Mesodermal cell (in vitro differentiated cells): ENCODE measurements around the gene BPHL.
"Not testable (repeated sequence)": the region's sequence is repeated elsewhere in the genome, so short reads cannot be mapped to it uniquely, and the experiment has no call there.

Experiments used
- H3K27ac ChIP-seq: 2 replicates; pipeline ENCODE4 v1.7.0; 2013; ENCODE audit warnings: mild to moderate bottlenecking, low read depth, low read length, moderate library complexity; ENCODE audit not compliant: severe bottlenecking
- H3K36me3 ChIP-seq: 2 replicates; pipeline ENCODE4 v1.7.1; 2013; ENCODE audit warnings: mild to moderate bottlenecking, low read length, moderate library complexity; ENCODE audit not compliant: control insufficient read depth, insufficient read depth
- H3K4me1 ChIP-seq: one replicate; pipeline ENCODE4 v1.7.1; 2013; ENCODE audit warnings: mild to moderate bottlenecking, low read length; ENCODE audit not compliant: insufficient read depth, control insufficient read depth, poor library complexity, severe bottlenecking
- H3K4me3 ChIP-seq: 2 replicates; pipeline ENCODE4 v1.7.0; 2013; ENCODE audit warnings: low read length, control low read depth, mild to moderate bottlenecking; ENCODE audit not compliant: insufficient read depth, poor library complexity, severe bottlenecking; ENCODE audit errors: extremely low read depth
- H3K9me3 ChIP-seq: 2 replicates; pipeline ENCODE4 v1.7.1; 2013; ENCODE audit warnings: mild to moderate bottlenecking, low read length, moderate library complexity; ENCODE audit not compliant: control insufficient read depth
- WGBS, 2 experiments: methylation state at CpG; one replicate each; pipeline ENCODE4 v1.1.5; 2013; ENCODE audit warnings: missing lambda C conversion rate in 2 of 2; ENCODE audit not compliant: insufficient coverage in 2 of 2; 5-methylcytosine and 5-hydroxymethylcytosine counted together

Gene BPHL

DNA sequence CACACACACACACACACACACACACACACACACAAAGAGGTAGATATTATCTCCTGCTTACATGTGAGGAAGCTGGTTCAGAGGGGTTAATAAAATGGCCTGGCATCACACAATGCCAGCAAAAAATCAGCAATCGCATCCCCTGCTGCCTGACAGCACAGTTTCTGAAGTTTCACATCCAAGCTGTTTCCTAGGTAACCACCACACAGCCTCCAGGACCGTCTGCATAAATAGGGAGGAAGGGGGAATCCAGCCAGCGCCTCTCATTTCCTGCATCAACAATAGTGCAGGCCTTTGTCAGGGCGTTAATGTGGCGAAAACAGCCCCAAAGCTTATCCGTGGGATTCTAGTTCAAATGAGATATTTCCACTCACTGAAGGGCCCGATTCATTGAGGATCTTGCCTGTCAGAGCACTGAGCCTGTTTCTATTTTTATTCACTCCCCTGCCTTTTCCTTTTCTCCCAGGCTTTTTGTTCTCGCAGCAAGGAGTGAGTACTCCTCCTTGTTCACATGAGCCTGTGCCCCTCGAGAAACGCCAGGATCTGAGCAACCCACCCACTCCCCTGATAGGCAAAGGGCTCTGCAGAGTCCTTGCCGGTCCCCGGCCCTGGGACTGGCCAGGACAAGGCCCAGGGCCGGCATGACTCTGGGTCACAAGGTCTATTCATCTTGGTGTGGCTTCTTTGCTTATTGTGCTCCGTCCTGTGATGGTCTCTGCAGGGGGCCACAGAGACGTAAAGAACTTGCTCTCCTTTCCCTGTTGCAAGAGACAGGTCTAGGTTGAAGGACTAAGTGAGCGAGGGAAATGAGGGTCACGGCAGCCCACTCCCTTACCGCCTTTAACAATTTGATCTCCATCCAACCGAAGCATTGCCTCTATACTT lies 76.3 kb downstream of the BPHL start:
- Histone ChIP-seq H3K4me1 (peaks cover 18% of the 10 kb centered on the region), H3K27ac (peak overlapping the region; percentile 94), H3K4me3 (no peak overlapping the region), H3K36me3 (no peaks in the 10 kb centered on the region), H3K9me3 (peaks cover 14% of the 10 kb centered on the region)
- 36 to 37% methylated on average over 17 to 18 of the region's 19 CpGs for WGBS, 2 experiments

- WGBS, 2 experiments = 79 to 81% methylated on average over 4 to 5 of the region's 5 CpGs
- Histone ChIP-seq H3K9me3 (peaks cover 12% of the 10 kb centered on the region), H3K27ac (peak overlapping the region; percentile 94), H3K4me1 (peaks cover 18% of the 10 kb centered on the region), H3K36me3 (no peaks in the 10 kb centered on the region), H3K4me3 (no peak overlapping the region)
Measured at GRCh38 chr6:3195420-3195694, 76.8 kb downstream of the BPHL start.

- WGBS, 2 experiments = 70 to 74% methylated on average over 9 to 13 of the region's 16 CpGs
- Histone ChIP-seq H3K4me1 (peaks cover 18% of the 10 kb centered on the region), H3K27ac (peak overlapping the region; percentile 94), H3K4me3 (no peak overlapping the region), H3K9me3 (peaks cover 6% of the 10 kb centered on the region), H3K36me3 (no peaks in the 10 kb centered on the region)
Measured at GRCh38 chr6:3195695-3196497, 77.4 kb downstream of the BPHL start.

GRCh38 chr6:3196770-3197169 lies 78.3 kb downstream of the BPHL start:
- H3K4me3 ChIP-seq = no peak overlapping the region
- WGBS, 2 experiments = 84 to 100% methylated on average over 4 of the region's 5 CpGs
- H3K4me1 ChIP-seq = peaks cover 18% of the 10 kb centered on the region
- H3K9me3 ChIP-seq = peaks cover 5% of the 10 kb centered on the region
- H3K36me3 ChIP-seq = no peaks in the 10 kb centered on the region
- H3K27ac ChIP-seq = no peak overlapping the region

DNA sequence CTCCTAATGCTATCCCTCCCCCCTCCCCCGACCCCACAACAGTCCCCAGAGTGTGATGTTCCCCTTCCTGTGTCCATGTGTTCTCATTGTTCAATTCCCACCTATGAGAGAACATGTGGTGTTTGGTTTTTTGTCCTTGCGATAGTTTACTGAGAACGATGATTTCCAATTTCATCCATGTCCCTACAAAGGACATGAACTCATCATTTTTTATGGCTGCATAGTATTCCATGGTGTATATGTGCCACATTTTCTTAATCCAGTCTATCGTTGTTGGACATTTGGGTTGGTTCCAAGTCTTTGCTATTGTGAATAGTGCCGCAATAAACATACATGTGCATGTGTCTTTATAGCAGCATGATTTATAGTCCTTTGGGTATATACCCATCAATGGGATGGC lies 79.2 kb downstream of the BPHL start:
- not testable (repeated sequence) for H3K36me3 ChIP-seq, H3K9me3 ChIP-seq, H3K4me3 ChIP-seq, H3K27ac ChIP-seq
- no CpG with 5 or more reads among the region's 5 CpGs for WGBS, 2 experiments
- H3K4me1 ChIP-seq = peaks cover 18% of the 10 kb centered on the region

- Histone ChIP-seq H3K27ac (no peak overlapping the region), H3K4me3 (no peak overlapping the region), H3K9me3 (peaks cover 5% of the 10 kb centered on the region), H3K4me1 (peaks cover 12% of the 10 kb centered on the region), H3K36me3 (no peaks in the 10 kb centered on the region)
- 68 to 100% methylated on average over 1 to 4 of the region's 5 CpGs for WGBS, 2 experiments
Measured at GRCh38 chr6:3199382-3199781, 80.9 kb downstream of the BPHL start.

GRCh38 chr6:3200682-3201081 lies 82.2 kb downstream of the BPHL start:
- Histone ChIP-seq H3K4me1 (peaks cover under 1% of the 10 kb centered on the region), H3K4me3 (no peak overlapping the region), H3K36me3 (no peaks in the 10 kb centered on the region), H3K27ac (no peak overlapping the region), H3K9me3 (peaks cover 5% of the 10 kb centered on the region)

- peaks cover 5% of the 10 kb centered on the region for H3K9me3 ChIP-seq
- no peak overlapping the region for H3K27ac ChIP-seq
- H3K4me3 ChIP-seq = no peak overlapping the region
- H3K36me3 ChIP-seq = no peaks in the 10 kb centered on the region
- WGBS, 2 experiments = 100% methylated on average over 1 of the region's 2 CpGs; no CpG with 5 or more reads in 1 of the 2 experiments
- H3K4me1 ChIP-seq = no peaks in the 10 kb centered on the region
Measured at GRCh38 chr6:3201388-3201787, 82.9 kb downstream of the BPHL start.
